HepG2 (cell line): ENCODE data around the gene SMIM29. TPM values are rescaled to one million over a fixed set of nuclear protein-coding genes. Genes with fewer than 3 reads are reported as not detected.

Experiments
- CSRNP1 ChIP-seq: sonication (generic); formaldehyde crosslinking; IDR thresholded peaks from 2 replicates; pipeline ENCODE4 v1.8.1; 2023; ENCODE audit warnings: mild to moderate bottlenecking, missing genetic modification reagents
- EED ChIP-seq: sonication (generic); formaldehyde crosslinking; IDR thresholded peaks from 2 replicates; pipeline ENCODE4 v1.5.0; 2020; ENCODE audit warnings: mild to moderate bottlenecking, missing genetic modification reagents
- ONECUT2 ChIP-seq: sonication (generic); formaldehyde crosslinking; IDR thresholded peaks from 2 replicates; pipeline ENCODE4 v1.4.0; 2020; ENCODE audit warnings: missing genetic modification reagents
- WIZ ChIP-seq: sonication (generic); formaldehyde crosslinking; IDR thresholded peaks from 2 replicates; pipeline ENCODE4 v1.5.1; 2020; ENCODE audit warnings: mild to moderate bottlenecking, missing genetic modification reagents
- ZGPAT ChIP-seq: IDR thresholded peaks from 2 replicates; pipeline ENCODE4 v1.6.1; 2016; ENCODE audit warnings: mild to moderate bottlenecking
- ZNF142 ChIP-seq: sonication (generic); formaldehyde crosslinking; IDR thresholded peaks from 2 replicates; pipeline ENCODE4 v1.4.0; 2020; ENCODE audit warnings: missing genetic modification reagents
- polyA plus RNA-seq, 8 experiments: library from polyadenylated mRNA; depleted of rRNA in 3 of 8; stranded (reverse) in 7 of 8; unstranded in 1 of 8; fragments of >200 nt; fragmentation: Illumina TruSeq in 4 of 8; extraction: Trizol in 4 of 8; gene quantifications; 2 replicates each; pipeline versions ENCODE4 v1.2.1 to v1.2.3, GENCODE V29; 2011 to 2016; ENCODE audit warnings: low read depth in 4 of 8, missing spikeins in 1 of 8, mixed read lengths in 1 of 8; ENCODE audit not compliant: insufficient read depth in 1 of 8
- total RNA-seq, 5 experiments: library from RNA; depleted of rRNA; stranded (reverse); fragments of >200 nt; fragmentation: Illumina TruSeq; extraction: Trizol; gene quantifications; 2 replicates each; pipeline ENCODE4 v1.2.3, GENCODE V29; 2016; ENCODE audit warnings: low read depth in 1 of 5
- TF ChIP-seq, protein P1 (sequence below): sonication (generic); formaldehyde crosslinking; IDR thresholded peaks from 2 replicates; pipeline ENCODE4 v1.9.0; 2021; ENCODE audit warnings: mild to moderate bottlenecking, missing genetic modification reagents

The SMIM29 gene
- total and polyA plus RNA-seq, 2 of the 13 experiments (the other 11 are each of a cell fraction or from before 2014, with no cell fraction given) = 8.8 to 15.3 TPM

DNA sequence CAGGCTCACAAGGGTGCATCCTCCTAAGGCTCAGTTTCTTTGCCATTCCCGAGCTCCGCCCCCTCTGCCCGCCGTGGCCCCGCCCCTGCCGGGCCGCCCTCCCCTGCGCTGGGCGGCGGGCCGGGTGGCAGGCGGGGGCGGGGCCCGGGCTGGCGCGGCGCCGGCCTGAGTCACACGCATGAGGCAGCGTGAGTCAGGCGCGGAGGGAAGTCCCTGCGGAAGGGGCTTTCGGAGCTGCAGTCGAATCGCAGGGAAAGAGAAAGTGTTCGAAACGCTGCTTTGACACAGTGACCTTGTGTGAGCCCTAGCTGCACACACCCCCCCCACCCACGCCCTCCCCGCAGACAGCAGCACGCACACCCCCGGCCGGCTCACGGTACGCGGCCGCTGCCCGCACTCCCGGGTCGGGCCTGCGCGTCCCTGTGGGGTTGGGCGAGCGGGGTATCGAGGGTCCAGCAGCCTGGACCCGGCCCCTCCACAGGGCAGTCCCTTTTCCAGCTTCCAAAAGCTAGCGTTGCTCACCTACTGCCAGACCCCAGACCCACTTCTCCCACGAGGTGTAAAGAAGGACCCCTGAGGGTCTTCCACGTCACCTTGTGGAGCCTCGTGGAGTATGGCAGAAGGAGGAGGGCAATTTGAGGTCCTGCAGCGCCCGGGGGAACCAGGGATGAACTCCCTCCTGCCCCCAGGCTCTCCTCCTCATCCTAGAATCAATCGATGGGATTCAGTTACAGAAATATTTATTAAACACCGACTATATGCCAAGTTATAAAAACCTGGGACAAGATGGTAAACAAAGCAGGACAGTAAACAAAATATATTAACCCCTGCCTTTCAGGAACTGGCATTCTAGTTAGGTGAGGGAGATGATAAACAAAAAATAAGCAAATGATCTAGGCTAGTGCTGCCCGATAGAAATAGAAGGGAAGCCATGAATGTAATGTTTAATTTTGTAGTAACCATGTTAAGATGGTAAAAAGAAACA, 24.6 kb downstream of the SMIM29 start (continued):
- 0 out of 2 replicates have a peak, but pooled peaks have one; percentile 37 for TF ChIP-seq CSRNP1 (CRISPR knock-in tag)
- TF ChIP-seq, protein P1, sequence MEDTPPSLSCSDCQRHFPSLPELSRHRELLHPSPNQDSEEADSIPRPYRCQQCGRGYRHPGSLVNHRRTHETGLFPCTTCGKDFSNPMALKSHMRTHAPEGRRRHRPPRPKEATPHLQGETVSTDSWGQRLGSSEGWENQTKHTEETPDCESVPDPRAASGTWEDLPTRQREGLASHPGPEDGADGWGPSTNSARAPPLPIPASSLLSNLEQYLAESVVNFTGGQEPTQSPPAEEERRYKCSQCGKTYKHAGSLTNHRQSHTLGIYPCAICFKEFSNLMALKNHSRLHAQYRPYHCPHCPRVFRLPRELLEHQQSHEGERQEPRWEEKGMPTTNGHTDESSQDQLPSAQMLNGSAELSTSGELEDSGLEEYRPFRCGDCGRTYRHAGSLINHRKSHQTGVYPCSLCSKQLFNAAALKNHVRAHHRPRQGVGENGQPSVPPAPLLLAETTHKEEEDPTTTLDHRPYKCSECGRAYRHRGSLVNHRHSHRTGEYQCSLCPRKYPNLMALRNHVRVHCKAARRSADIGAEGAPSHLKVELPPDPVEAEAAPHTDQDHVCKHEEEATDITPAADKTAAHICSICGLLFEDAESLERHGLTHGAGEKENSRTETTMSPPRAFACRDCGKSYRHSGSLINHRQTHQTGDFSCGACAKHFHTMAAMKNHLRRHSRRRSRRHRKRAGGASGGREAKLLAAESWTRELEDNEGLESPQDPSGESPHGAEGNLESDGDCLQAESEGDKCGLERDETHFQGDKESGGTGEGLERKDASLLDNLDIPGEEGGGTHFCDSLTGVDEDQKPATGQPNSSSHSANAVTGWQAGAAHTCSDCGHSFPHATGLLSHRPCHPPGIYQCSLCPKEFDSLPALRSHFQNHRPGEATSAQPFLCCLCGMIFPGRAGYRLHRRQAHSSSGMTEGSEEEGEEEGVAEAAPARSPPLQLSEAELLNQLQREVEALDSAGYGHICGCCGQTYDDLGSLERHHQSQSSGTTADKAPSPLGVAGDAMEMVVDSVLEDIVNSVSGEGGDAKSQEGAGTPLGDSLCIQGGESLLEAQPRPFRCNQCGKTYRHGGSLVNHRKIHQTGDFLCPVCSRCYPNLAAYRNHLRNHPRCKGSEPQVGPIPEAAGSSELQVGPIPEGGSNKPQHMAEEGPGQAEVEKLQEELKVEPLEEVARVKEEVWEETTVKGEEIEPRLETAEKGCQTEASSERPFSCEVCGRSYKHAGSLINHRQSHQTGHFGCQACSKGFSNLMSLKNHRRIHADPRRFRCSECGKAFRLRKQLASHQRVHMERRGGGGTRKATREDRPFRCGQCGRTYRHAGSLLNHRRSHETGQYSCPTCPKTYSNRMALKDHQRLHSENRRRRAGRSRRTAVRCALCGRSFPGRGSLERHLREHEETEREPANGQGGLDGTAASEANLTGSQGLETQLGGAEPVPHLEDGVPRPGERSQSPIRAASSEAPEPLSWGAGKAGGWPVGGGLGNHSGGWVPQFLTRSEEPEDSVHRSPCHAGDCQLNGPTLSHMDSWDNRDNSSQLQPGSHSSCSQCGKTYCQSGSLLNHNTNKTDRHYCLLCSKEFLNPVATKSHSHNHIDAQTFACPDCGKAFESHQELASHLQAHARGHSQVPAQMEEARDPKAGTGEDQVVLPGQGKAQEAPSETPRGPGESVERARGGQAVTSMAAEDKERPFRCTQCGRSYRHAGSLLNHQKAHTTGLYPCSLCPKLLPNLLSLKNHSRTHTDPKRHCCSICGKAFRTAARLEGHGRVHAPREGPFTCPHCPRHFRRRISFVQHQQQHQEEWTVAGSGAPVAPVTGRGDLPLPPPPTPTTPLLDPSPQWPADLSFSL (CRISPR knock-in tag) = no peak
- TF ChIP-seq EED (CRISPR knock-in tag) = no peak
- TF ChIP-seq ONECUT2 (CRISPR knock-in tag) = no peak
- TF ChIP-seq ZNF142 (CRISPR knock-in tag) = peak; percentile 77; the same call in 1 of the 2 replicates
- TF ChIP-seq ZGPAT (CRISPR knock-in tag) = peak; percentile 58
- 0 out of 2 replicates have a peak, but pooled peaks have one; percentile 12 for TF ChIP-seq WIZ
